A549 (cell line): ENCODE results near the gene ABCC2. TPM values are rescaled to one million over a fixed set of nuclear protein-coding genes. Genes with fewer than 3 reads are reported as not detected.
A peak's percentile ranks its signal among the peaks of the same experiment; 100 is the strongest.

Experiments
- ATAC-seq, 2 experiments: fragments of 200-7000 bp in 1 of 2; fragments of >200 bp in 1 of 2; cut with Nextera tagmentation in 1 of 2; cut with Tn5 transposase in 1 of 2; 3 replicates each; pipeline versions ENCODE4 v1.8.0 to v1.9.1; 2018 to 2020; ENCODE audit warnings: mild to moderate bottlenecking in 1 of 2, moderate library complexity in 1 of 2
- CTCF ChIA-PET: fragments of 300-600 bp; sonication (Branson Sonifier 250); formaldehyde crosslinking; extraction: SDS; loops from one replicate; lab custom pipeline; 2021; ENCODE audit warnings: antibody characterized with exemption, inconsistent platforms; lab: Yijun Ruan, JAX
- POLR2A ChIA-PET: fragments of 350-600 bp; formaldehyde crosslinking; extraction: SDS; loops from one replicate; lab custom pipeline; 2021; ENCODE audit warnings: antibody characterized with exemption, inconsistent platforms; lab: Yijun Ruan, JAX
- DNase-seq, 2 experiments: peaks; one replicate each; pipeline versions ENCODE4 v3.0.0 to v3.0.0-alpha.2; 2011 to 2016; ENCODE audit warnings: low read depth in 1 of 2, low spot score in 1 of 2
- FAIRE-seq: peaks from 2 replicates; lab custom pipeline; 2011; peaks lifted over from hg19 to GRCh38; lab: Jason Lieb, UNC
- H3K27ac ChIP-seq, 2 experiments: fragments of >200 bp; sonication (Bioruptor Twin); formaldehyde crosslinking; 3 replicates each; pipeline ENCODE4 v1.5.1; 2016 to 2017
- H3K4me1 ChIP-seq: fragments of >200 bp; sonication (Bioruptor Twin); formaldehyde crosslinking; 3 replicates; pipeline ENCODE4 v1.6.1; 2016
- H3K4me2 ChIP-seq: fragments of >200 bp; sonication (Bioruptor Twin); formaldehyde crosslinking; 3 replicates; pipeline ENCODE4 v1.6.1; 2016
- H3K4me3 ChIP-seq: fragments of >200 bp; sonication (Bioruptor Twin); formaldehyde crosslinking; 3 replicates; pipeline ENCODE4 v1.5.1; 2016
- H3K9me3 ChIP-seq: fragments of >200 bp; sonication (Bioruptor Twin); formaldehyde crosslinking; 3 replicates; pipeline ENCODE4 v1.6.1; 2016
- EHF ChIP-seq: fragments of 250-450 bp; sonication (Bioruptor Pico); IDR thresholded peaks from 2 replicates; pipeline ENCODE4 v1.5.0; 2020; ENCODE audit warnings: mild to moderate bottlenecking
- ESRRA ChIP-seq: fragments of 150-350 bp; IDR thresholded peaks from 2 replicates; pipeline ENCODE4 v1.6.1; 2014; ENCODE audit warnings: mild to moderate bottlenecking, low read length, borderline replicate concordance
- FOXS1 ChIP-seq: fragments of 250-450 bp; sonication (Bioruptor Pico); IDR thresholded peaks from 2 replicates; pipeline ENCODE4 v1.5.0; 2020; ENCODE audit warnings: mild to moderate bottlenecking, moderate library complexity
- MAFK ChIP-seq: fragments of 450-650 bp; IDR thresholded peaks from 2 replicates; pipeline ENCODE4 v1.6.1; 2014; ENCODE audit not compliant: partially characterized antibody
- MYC ChIP-seq: IDR thresholded peaks from 2 replicates; pipeline ENCODE4 v1.6.1; 2012; ENCODE audit warnings: mild to moderate bottlenecking, inconsistent platforms, low read length, improper control_type of control experiment, borderline replicate concordance
- PHF8 ChIP-seq: fragments of 200-600 bp; sonication (generic); IDR thresholded peaks from 2 replicates; pipeline ENCODE4 v1.6.1; 2016; ENCODE audit warnings: low read depth, mild to moderate bottlenecking, antibody characterized with exemption, moderate library complexity, borderline replicate concordance
- POLR2AphosphoS2 ChIP-seq: conservative IDR thresholded peaks from 2 replicates; pipeline ENCODE4 v1.6.1; 2012; ENCODE audit warnings: low read length, improper control_type of control experiment, inconsistent platforms
- RAD21 ChIP-seq, 2 experiments: fragments of >200 bp in 1 of 2; sonication (Bioruptor Twin) in 1 of 2; formaldehyde crosslinking in 1 of 2; IDR thresholded peaks in 1 of 2; conservative IDR thresholded peaks in 1 of 2; 2 replicates in 1 of 2; 3 replicates in 1 of 2; pipeline ENCODE4 v1.6.1; 2012 to 2018; ENCODE audit warnings: inconsistent platforms in 1 of 2
- RARB ChIP-seq: fragments of 250-450 bp; sonication (Bioruptor Pico); IDR thresholded peaks from 2 replicates; pipeline ENCODE4 v1.8.0; 2021; ENCODE audit warnings: mild to moderate bottlenecking, moderate library complexity
- SREBF2 ChIP-seq: fragments of 450-650 bp; IDR thresholded peaks from 2 replicates; pipeline ENCODE4 v1.6.1; 2014; ENCODE audit warnings: mild to moderate bottlenecking, moderate library complexity
- TFCP2L1 ChIP-seq: fragments of 250-450 bp; sonication (Bioruptor Pico); IDR thresholded peaks from 2 replicates; pipeline ENCODE4 v1.5.0; 2021; ENCODE audit warnings: mild to moderate bottlenecking
- ZFP36 ChIP-seq: fragments of 450-650 bp; IDR thresholded peaks from 2 replicates; pipeline ENCODE4 v1.6.1; 2014; ENCODE audit warnings: borderline replicate concordance; ENCODE audit not compliant: partially characterized antibody
- WGBS: methylation state at CpG from one replicate; pipeline ENCODE4 v1.1.6; 2017; ENCODE audit errors: missing lambda C conversion rate; 5-methylcytosine and 5-hydroxymethylcytosine counted together
- polyA plus RNA-seq, 4 experiments: library from polyadenylated mRNA; depleted of rRNA in 3 of 4; stranded (reverse); fragments of >200 nt; fragmentation: RNase III in 1 of 4; extraction: RNeasy Plus Mini Kit Qiagen cat#74134 plus additional on column Dnase treatment in 1 of 4; gene quantifications; 2 replicates in 3 of 4; 3 replicates in 1 of 4; pipeline ENCODE4 v1.2.3, GENCODE V29; 2011 to 2017
- TF ChIP-seq, protein P1 (sequence below): fragments of >200 bp; sonication (Bioruptor Twin); formaldehyde crosslinking; IDR thresholded peaks from 3 replicates; pipeline ENCODE4 v1.6.1; 2016
- TF ChIP-seq, protein P2 (sequence below): fragments of 250-450 bp; sonication (Bioruptor Pico); IDR thresholded peaks from 2 replicates; pipeline ENCODE4 v1.5.0; 2020; ENCODE audit warnings: low read depth, mild to moderate bottlenecking, moderate library complexity
- TF ChIP-seq, protein P3 (sequence below): fragments of 450-650 bp; IDR thresholded peaks from 2 replicates; pipeline ENCODE4 v1.6.1; 2014; ENCODE audit warnings: antibody characterized with exemption
- TF ChIP-seq, protein P4 (sequence below): IDR thresholded peaks from 2 replicates; pipeline ENCODE4 v1.6.1; 2012; ENCODE audit warnings: low read depth, borderline replicate concordance

The ABCC2 gene
- polyA plus RNA-seq, 2 of the 4 experiments (the other 2 are of a cell fraction), result 192 to 369 TPM

DNA sequence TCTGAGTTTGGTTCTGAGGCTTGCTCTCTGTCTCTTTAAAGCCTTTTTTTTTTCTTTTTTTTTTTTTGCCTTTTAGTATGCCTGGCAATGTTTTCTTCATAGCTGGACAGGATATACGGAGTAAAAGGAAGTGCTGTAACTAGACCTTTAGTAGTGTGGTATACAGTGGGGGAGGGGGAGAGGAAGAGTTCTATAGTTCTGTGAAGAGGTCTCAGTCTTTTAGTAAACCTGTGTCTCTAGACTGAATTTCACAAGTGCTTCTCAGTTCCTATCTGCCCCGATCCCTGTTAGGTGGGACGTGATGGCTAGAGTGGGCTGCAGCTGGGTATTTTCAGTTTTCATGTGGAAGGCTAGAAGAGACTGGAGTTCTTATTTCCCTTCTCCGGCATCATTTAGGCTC is 3.1 kb upstream of the ABCC2 start:
- TF ChIP-seq EHF (CRISPR knock-in tag) (no peak), MYC (no peak), TFCP2L1 (CRISPR knock-in tag) (peak; percentile 62; the same call in 1 of the 2 replicates), SREBF2 (no peak)
- TF ChIP-seq, protein P1, sequence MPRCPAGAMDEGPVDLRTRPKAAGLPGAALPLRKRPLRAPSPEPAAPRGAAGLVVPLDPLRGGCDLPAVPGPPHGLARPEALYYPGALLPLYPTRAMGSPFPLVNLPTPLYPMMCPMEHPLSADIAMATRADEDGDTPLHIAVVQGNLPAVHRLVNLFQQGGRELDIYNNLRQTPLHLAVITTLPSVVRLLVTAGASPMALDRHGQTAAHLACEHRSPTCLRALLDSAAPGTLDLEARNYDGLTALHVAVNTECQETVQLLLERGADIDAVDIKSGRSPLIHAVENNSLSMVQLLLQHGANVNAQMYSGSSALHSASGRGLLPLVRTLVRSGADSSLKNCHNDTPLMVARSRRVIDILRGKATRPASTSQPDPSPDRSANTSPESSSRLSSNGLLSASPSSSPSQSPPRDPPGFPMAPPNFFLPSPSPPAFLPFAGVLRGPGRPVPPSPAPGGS, result 0 out of 3 replicates have a peak, but pooled peaks have one; percentile 23
- peak; percentile 73 for FAIRE-seq
- ChIA-PET CTCF (no interaction called here), POLR2A (interaction anchor here (0.6 to 1.7 kb wide), 4 partner anchors 44 to 158 kb away, joined by 3 to 25 read pairs (median 8); partner anchors contain the start of genes COX15 and CUTC)
- DNase-seq, result peak in 1 of 2 experiments; percentile 82
- WGBS, result 3% methylated on average over 4 of the region's 4 CpGs
- Histone ChIP-seq H3K4me2 (peak overlapping the region; percentile 99), H3K4me1 (peaks cover 66% of the 10 kb centered on the region), H3K27ac (peak overlapping the region; percentile 98 to 100), H3K4me3 (peak overlapping the region; percentile 37), H3K9me3 (no peaks in the 10 kb centered on the region)
- ATAC-seq, result peak; percentile 58 to 60

DNA sequence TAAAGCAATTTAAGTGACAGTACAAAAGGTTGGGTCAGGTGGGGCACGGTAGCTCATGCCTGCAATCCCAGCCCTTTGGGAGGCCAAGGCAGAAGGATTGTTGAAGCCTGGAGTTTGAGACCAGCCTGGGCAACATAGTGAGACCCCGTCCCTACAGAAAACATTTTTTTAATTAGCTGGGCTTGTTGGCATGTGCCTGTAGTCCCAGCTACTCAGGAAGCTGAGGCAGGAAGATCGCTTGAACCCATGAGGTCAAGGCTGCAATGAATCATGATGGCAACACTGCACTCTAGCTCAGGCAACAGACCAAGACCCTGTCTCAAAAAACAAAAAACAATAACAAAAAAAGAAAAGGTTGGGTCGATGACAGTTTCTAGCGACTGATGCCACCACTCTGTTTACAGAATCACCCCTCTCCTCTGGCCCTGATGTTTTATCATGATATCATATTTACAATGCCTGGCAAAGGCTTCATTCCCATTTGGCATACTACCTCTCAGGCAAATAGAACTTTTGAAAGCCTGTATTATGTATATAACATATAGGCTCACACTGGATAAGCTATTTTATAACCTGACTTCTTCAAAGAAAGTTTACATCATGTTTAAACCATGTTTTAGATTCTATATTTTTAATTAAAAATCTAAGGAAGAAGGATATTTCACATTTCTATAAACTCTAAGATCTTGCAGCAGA is 558 bp upstream of the ABCC2 start:
- ChIA-PET CTCF (interaction anchor here (0.6 to 1.6 kb wide), 3 partner anchors 49 to 483 kb away, joined by 3 to 8 read pairs (median 3); partner anchors contain the start of genes COX15 and CUTC), POLR2A (interaction anchor here (1.0 to 2.1 kb wide), 3 partner anchors 9 to 50 kb away, joined by 3 to 20 read pairs (median 6); partner anchors contain the start of genes COX15 and CUTC)
- no peak for ATAC-seq
- peaks cover 65% of the 10 kb centered on the region for H3K4me1 ChIP-seq
- peak overlapping the region; percentile 82; the same call in 2 of the 3 replicates for H3K4me3 ChIP-seq
- no peaks in the 10 kb centered on the region for H3K9me3 ChIP-seq
- peak overlapping the region; percentile 98 to 100 for H3K27ac ChIP-seq
- no peak for DNase-seq
- no peak for TF ChIP-seq SREBF2
- TF ChIP-seq, protein P2, sequence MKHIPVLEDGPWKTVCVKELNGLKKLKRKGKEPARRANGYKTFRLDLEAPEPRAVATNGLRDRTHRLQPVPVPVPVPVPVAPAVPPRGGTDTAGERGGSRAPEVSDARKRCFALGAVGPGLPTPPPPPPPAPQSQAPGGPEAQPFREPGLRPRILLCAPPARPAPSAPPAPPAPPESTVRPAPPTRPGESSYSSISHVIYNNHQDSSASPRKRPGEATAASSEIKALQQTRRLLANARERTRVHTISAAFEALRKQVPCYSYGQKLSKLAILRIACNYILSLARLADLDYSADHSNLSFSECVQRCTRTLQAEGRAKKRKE (CRISPR knock-in tag), result 0 out of 2 replicates have a peak, but pooled peaks have one; percentile 28
- WGBS, result 24% methylated on average over 5 of the region's 5 CpGs
- FAIRE-seq, result peak; percentile 32
- H3K4me2 ChIP-seq, result peak overlapping the region; percentile 99

DNA sequence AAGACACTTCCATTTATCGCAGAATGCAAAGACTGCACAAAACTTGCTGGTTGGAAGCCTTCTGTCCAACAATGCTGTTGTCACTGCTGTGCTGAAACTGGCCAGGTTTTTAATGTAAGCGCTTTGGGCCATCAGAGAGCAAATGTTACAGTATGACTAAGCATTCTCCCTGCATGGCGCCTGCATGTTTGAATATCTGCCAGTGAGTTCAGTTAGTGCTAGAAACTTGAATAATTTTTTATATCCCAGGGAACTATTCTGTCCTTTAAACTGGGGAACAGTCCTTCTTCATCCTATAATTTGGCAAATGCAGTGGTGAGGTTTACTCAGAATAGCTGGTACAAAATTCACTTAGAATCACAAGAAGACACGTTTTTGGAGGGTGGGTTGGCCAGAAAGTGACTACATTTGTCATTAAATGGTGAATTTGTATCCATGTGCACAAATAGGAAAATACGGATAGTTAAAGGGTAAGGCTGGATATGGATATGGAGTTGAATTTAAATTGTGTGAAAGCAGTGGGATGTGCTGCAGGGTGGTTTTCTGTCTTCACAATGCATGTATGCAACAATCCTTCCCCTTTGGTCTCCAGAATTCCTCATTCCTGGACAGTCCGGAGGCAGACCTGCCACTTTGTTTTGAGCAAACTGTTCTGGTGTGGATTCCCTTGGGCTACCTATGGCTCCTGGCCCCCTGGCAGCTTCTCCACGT is 1.7 kb downstream of the ABCC2 start:
- peak; percentile 12 to 26; a peak in 2 of 6 replicates for ATAC-seq
- FAIRE-seq, result peak; percentile 36
- H3K4me1 ChIP-seq, result peaks cover 65% of the 10 kb centered on the region
- ChIA-PET CTCF (interaction anchor here (2.5 kb wide), 1 partner anchor 51 kb away, joined by 11 read pairs; the partner anchor contains the start of genes COX15 and CUTC), POLR2A (interaction anchor here (0.6 to 3.2 kb wide), 3 partner anchors 15 to 260 kb away, joined by 4 to 18 read pairs (median 4); partner anchors contain the start of genes COX15 and CUTC)
- DNase-seq, result peak in 1 of 2 experiments; percentile 69
- H3K4me2 ChIP-seq, result peak overlapping the region; percentile 99
- no peaks in the 10 kb centered on the region for H3K9me3 ChIP-seq
- peak overlapping the region; percentile 82 for H3K4me3 ChIP-seq
- H3K27ac ChIP-seq, result peak overlapping the region; percentile 98 to 100
- 1% methylated on average over 7 of the region's 7 CpGs for WGBS
- TF ChIP-seq MAFK (peak; percentile 87), FOXS1 (no peak), PHF8 (no peak), RARB (CRISPR knock-in tag) (no peak), POLR2AphosphoS2 (no peak), ESRRA (no peak), ZFP36 (no peak), RAD21 (conservative IDR thresholded peaks at IDR 0.05 in 1 of 2, IDR thresholded peaks at IDR 0.05 in 1 of 2) (peak in 1 of 2 experiments; percentile 5; a peak in 1 of 5 replicates), TFCP2L1 (CRISPR knock-in tag) (no peak)
- TF ChIP-seq, protein P1, result 0 out of 3 replicates have a peak, but pooled peaks have one; percentile 48
- TF ChIP-seq, protein P3, sequence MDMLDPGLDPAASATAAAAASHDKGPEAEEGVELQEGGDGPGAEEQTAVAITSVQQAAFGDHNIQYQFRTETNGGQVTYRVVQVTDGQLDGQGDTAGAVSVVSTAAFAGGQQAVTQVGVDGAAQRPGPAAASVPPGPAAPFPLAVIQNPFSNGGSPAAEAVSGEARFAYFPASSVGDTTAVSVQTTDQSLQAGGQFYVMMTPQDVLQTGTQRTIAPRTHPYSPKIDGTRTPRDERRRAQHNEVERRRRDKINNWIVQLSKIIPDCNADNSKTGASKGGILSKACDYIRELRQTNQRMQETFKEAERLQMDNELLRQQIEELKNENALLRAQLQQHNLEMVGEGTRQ, result no peak
- TF ChIP-seq, protein P2 (CRISPR knock-in tag), result no peak
- TF ChIP-seq, protein P4, sequence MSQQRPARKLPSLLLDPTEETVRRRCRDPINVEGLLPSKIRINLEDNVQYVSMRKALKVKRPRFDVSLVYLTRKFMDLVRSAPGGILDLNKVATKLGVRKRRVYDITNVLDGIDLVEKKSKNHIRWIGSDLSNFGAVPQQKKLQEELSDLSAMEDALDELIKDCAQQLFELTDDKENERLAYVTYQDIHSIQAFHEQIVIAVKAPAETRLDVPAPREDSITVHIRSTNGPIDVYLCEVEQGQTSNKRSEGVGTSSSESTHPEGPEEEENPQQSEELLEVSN, result no peak
